T-helper 2 cell (primary cell): ENCODE measurements around the gene ASIC4.

Experiments
- DNase-seq, 5 experiments: peaks; one replicate each; pipeline versions ENCODE4 v3.0.0 to v3.0.0-alpha.2; 2012 to 2022
- total RNA-seq, 2 donors: gene quantifications; one replicate each; lab custom pipeline; 2026; lab: John Stamatoyannopoulos, UW

ASIC4 gene
- total RNA-seq: 0 to 0.47 reads per million in 2 donors

DNA sequence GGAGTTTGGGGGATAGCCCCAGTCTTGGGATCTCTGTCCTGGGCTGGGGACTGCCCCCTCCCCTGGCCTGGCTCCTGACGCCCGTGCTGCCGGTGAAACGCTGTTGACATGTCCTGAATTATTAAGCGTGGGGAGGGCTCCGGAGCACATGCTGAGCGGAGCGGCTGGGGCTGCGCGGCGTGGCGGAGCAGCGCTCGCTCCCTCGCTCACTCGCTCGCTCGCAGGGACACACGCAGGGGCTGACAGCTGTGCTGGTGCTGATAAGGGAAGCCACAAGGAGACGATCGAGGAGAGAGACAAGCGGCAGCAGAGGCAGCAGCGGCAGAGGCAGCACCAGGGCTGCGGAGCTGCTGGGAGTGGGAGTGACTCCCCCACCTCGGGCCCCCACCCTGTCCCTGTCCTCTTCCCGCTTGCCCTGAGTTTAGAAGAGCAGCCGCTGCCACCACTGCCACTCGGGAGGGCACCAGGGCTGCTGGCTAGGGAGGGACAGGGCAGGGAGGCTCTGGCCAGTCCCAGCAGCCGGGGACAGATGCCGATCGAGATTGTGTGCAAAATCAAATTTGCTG, at the start of gene ASIC4:
TSS of gene ASIC4 (plus strand) at position 287 of the 566 bp plus-strand sequence. CDS start at position 530, 243 bp downstream.
- peak in 1 of 5 experiments; percentile 61 for DNase-seq

GRCh38 chr2:219465659-219466561, 48.4 kb upstream of the ASIC4 start:
- no peak for DNase-seq

DNA sequence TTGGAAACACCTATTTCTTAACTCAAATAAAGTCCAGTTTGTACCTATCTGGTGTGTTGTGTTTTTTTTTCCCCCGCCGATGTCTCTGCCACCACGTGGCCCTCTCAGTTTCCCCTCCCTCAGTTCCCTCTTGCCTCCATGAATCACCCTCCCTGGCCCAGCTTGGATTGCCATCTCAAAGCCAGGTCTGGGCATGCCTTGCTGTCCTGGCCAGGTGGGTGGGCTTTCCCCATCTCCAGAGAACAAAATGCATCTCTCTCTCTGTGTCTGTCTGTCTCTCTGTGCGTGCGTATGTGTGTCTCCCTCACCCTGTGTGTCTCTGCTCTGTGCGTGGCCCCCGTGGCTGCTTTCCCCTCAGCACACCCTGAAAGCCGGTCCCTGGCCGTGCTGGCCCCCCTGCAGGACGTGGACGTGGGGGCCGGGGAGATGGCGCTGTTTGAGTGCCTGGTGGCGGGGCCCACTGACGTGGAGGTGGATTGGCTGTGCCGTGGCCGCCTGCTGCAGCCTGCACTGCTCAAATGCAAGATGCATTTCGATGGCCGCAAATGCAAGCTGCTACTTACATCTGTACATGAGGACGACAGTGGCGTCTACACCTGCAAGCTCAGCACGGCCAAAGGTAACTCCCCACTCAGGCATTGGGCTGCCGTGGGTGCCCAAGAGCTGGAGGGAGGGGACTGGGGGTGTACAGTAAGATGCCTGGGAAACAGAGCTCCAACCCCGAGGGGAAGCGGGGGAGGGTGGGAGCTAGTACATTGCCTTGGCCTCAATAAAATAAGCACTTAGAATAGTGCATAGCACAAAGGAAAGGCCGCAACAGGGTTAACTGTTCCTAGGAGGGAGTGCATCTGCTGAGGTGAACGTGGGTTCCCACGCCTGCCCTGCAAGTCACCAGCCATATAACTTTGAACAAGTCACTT, 47.2 kb upstream of the ASIC4 start:
- no peak for DNase-seq

DNA sequence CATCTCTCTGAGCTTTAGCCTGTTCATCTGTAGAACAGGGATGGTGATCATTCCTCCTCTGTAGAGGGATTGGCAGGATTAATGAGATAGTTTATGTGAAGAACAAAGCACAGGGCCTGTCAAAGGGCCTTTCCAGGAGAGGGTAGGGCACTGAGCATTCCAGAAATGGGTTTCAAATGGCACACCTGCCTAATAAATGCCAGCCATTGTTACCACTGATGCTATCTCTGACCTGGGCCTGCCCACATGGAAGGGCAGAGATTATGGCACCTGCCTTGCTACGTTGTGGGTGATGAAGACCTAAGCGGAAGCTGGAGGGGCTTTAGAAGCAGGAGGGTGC, 46.6 kb upstream of the ASIC4 start:
- DNase-seq: no peak

- DNase-seq: no peak
These were observed 45.7 kb upstream of the ASIC4 start for GRCh38 chr2:219468410-219469185.

DNA sequence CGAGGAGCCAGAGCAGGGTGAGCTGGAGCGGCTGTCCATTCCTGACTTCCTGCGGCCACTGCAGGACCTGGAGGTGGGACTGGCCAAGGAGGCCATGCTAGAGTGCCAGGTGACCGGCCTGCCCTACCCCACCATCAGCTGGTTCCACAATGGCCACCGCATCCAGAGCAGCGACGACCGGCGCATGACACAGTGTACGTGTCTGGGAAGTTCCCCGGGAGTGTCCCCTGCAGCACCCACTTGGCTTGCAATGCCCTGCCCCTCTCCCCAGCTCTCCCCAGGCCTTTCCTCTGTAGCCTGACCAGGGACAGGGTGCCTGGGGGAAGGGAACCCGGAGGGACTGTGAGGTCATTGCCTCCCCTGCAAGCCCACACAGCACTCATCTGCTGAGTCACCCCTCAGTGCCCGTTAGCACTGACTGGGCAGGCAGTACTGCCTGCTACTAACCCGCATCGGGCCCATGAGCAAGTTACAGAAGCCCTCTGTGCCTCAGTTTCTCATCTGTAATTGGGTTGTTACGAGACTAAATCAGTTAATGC, 45.0 kb upstream of the ASIC4 start:
- no peak for DNase-seq

GRCh38 chr2:219470429-219470828, 43.9 kb upstream of the ASIC4 start:
- no peak for DNase-seq

DNA sequence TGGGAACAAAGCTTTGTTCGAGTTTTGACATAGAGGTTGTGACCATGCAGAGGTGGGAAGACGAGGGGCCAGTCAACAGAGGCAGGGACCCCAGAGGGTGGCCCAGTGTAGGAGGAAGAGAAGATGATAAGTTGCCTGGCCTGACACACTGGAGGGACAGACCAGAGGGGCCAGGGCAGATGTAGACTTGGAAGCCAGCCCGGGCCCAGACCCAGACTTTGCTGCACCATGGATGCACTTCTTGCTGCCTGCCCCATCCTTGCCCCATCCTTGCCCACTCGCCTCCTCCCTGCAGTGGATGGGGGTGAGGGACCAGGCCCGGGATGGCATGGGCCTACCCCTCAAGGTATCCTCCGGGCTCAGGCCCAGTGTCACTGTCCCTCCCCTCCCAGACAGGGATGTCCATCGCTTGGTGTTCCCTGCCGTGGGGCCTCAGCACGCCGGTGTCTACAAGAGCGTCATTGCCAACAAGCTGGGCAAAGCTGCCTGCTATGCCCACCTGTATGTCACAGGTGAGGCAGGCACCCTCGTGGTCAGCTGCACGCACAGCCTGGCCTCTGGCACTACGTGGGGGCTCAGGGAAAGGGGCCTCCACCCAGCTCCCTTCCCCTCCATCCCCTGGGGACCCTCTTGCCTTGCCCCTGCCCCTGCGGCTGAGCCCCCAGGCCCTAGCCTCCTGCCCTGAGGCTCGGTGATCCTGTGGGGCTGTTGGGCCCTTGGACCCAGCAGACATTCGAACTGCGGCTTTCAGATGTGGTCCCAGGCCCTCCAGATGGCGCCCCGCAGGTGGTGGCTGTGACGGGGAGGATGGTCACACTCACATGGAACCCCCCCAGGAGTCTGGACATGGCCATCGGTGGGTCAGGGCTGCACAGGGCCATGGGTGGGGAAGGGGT, 42.6 kb upstream of the ASIC4 start:
- DNase-seq: no peak

- no peak for DNase-seq
These were observed 41.6 kb upstream of the ASIC4 start for GRCh38 chr2:219472629-219473187.

DNA sequence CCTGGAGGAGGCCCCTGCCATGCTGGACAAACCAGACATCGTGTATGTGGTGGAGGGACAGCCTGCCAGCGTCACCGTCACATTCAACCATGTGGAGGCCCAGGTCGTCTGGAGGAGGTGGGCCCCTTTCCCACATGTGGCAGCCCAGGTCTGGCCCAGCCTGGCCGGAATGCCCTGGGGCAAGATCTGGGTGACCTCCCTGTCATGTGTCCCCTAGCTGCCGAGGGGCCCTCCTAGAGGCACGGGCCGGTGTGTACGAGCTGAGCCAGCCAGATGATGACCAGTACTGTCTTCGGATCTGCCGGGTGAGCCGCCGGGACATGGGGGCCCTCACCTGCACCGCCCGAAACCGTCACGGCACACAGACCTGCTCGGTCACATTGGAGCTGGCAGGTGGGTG, 40.8 kb upstream of the ASIC4 start:
- no peak for DNase-seq

DNA sequence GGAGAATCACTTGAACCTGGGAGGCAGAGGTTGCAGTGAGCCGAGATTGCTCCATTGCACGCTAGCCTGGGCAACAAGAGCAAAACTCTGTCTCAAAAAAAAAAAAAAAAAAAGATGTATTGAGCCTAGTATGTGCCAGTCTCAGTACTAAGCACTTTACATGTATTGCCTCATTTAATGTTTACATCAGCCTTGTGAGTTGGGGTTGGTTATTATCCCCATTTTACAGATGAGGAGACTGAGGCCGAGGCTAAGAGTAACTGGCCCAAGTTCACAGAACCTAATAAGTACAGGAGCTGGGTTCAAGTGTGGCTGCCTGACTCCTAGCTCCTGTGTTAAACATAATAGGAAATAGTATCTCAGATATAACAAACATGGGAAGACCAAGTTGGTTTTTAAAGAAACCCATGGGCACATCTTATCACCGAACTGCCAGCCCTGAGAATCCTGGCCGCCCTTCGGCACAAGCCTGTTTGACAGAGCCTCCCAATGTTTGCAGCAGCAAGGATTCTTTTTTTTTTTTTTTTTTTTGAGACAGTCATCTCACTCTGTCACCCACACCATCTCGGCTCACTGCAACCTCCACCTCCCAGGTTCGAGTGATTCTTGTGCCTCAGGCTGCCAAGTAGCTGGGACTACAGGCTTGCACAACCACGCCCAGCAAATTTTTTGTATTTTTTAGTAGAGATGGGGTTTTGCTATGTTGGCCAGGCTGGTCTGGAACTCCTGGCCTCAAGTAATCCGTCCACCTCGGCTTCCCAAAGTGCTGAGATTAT, 39.8 kb upstream of the ASIC4 start:
- DNase-seq: no peak

- no peak for DNase-seq
These were observed 39.0 kb upstream of the ASIC4 start for GRCh38 chr2:219475278-219475677.

DNA sequence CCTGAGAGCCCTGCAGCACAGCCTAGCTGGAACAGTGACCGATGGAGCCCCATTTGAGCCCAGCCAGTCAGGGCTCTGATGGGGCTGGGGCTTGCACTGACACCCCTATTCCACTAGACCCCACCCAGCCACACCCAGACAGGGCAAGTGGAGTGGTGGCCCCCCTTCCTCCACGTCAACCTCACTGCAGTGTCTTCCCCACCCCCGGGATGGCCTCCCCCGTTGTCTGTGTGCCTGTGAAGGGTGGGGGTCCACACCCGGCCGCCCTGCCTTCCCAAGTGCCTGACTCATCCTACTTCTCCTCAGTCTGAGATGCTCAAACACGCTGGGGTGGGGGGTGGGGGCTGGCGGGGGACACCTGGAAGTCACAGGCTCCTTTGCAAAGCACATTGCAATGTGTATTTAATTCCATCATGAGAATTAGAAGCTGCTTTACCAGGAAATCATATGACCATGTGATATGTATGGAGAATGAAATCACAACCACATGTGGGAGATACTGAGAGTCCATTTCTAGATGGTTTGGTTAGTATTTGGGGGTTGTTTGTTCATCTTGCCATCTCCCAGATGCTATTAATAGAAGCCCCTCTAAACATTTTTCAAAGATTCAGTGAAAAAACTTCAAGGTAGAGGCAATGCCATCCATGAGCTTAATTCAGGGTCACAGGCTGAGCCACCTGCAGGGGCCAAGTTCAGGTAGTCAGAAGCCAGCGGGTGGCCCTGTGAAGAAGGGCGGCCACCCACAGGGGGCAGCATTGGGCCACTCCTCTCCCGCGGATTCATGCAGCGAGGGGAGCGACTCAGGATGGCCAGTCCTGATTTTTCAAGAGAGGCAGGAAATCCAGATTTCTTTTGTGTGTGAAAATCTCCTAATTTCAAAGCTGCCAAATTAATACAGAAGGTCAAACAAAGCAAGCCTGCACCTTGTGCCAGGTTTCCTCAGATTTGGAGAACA, 38.3 kb upstream of the ASIC4 start:
- peak in 3 of 5 experiments; percentile 39 to 54 (median 46) for DNase-seq

DNA sequence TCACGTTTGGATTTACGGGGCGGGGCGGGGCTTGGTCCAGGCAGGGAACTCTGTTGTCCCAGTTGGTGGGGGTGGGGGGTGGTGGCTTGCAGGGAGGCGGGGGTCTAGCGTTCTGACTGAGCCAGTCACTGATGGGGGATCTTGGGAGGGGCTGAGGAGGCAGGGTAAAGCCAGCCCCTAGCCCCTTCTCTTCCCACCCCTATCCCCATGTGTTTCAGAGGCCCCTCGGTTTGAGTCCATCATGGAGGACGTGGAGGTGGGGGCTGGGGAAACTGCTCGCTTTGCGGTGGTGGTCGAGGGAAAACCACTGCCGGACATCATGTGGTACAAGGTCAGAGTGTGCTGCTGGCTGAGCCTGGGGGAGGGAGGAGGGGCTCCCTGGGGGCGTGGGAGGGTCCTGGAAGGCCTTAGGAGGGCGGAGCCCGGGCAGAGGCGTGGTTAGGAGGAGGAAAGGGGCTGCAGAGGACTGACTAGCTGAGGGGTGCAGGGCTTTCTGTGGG, 37.6 kb upstream of the ASIC4 start:
- DNase-seq: no peak

DNA sequence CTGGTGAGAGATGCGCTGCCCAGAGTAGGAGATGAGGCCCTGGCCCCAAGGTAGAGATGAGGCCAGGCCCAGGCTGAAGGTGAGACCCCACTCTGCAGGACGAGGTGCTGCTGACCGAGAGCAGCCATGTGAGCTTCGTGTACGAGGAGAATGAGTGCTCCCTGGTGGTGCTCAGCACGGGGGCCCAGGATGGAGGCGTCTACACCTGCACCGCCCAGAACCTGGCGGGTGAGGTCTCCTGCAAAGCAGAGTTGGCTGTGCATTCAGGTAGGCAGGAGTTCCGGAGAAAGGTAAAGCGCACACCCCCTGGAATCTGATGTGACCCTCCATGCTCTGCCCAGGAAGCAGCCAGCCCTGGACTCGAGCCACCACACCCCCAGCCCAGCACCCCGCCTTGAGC, 37.1 kb upstream of the ASIC4 start:
- DNase-seq: no peak

DNA sequence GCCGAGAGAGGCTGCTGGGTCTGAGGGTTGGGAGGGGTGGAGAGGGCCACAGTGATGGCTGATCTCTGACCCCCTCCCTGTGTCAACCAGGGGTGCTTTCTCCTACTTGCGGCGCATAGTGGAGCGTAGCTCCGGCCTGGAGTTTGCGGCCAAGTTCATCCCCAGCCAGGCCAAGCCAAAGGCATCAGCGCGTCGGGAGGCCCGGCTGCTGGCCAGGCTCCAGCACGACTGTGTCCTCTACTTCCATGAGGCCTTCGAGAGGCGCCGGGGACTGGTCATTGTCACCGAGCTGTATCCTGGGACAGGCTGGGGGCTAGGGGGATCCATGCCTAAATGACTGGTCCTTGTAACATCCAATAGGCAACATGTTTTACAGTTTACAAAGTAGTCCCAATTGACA, 36.5 kb upstream of the ASIC4 start:
- DNase-seq: no peak

GRCh38 chr2:219478916-219479315, 35.4 kb upstream of the ASIC4 start:
- DNase-seq: no peak

DNA sequence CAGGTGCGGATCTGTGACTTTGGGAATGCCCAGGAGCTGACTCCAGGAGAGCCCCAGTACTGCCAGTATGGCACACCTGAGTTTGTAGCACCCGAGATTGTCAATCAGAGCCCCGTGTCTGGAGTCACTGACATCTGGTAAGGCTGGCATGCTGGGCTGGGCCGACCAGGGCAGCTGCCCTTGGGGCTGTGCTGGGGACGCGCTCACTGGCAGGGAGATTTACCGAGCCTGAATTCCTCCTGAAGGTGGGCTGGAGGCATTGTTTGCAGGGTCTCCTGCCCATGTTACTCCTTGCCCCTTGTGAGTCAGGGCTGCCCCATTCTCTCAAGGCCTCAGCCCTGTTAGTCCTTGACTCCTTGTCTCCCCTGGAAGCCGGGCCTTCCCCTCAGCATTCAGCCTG, 34.3 kb upstream of the ASIC4 start:
- no peak for DNase-seq
